H1 (cell line): ENCODE data around the gene UBE2O. TPM values are rescaled to one million over a fixed set of nuclear protein-coding genes. Genes with fewer than 3 reads are reported as not detected.

ENCODE experiments used
- CTCF ChIA-PET: fragments of 300-600 bp; sonication (Branson Sonifier 250); formaldehyde crosslinking; loops from one replicate; lab custom pipeline; 2021; ENCODE audit not compliant: partially characterized antibody; lab: Charles Lee
- POLR2A ChIA-PET: fragments of 300-600 bp; sonication (Branson Sonifier 250); formaldehyde crosslinking; loops from one replicate; lab custom pipeline; 2021; ENCODE audit warnings: inconsistent platforms; ENCODE audit not compliant: partially characterized antibody; lab: Charles Lee
- DNase-seq, 2 experiments: peaks; one replicate each; pipeline versions ENCODE4 v3.0.0 to v3.0.0-alpha.2; 2010 to 2022; ENCODE audit warnings: low spot score in 2 of 2, low read depth in 1 of 2, mixed read lengths in 1 of 2
- FAIRE-seq: peaks from 2 replicates; lab custom pipeline; 2011; peaks lifted over from hg19 to GRCh38; lab: Jason Lieb, UNC
- H2AFZ ChIP-seq: 2 replicates; pipeline ENCODE4 v1.8.1; 2012; ENCODE audit warnings: low read length, inconsistent platforms
- H2AK5ac ChIP-seq: 2 replicates; pipeline ENCODE4 v1.6.1; 2013; ENCODE audit warnings: low read depth, low read length
- H2BK120ac ChIP-seq: replicated peaks from 2 replicates; pipeline ENCODE3; 2013; ENCODE audit warnings: low read depth, low read length, inconsistent platforms
- H2BK12ac ChIP-seq: 2 replicates; pipeline ENCODE4 v1.6.1; 2013; ENCODE audit warnings: low read depth, low read length
- H2BK15ac ChIP-seq: 2 replicates; pipeline ENCODE4 v1.6.1; 2013; ENCODE audit warnings: low read length
- H2BK20ac ChIP-seq: 2 replicates; pipeline ENCODE4 v1.6.1; 2013; ENCODE audit warnings: low read length
- H2BK5ac ChIP-seq: 2 replicates; pipeline ENCODE4 v1.6.1; 2013; ENCODE audit warnings: low read depth, low read length
- H3K14ac ChIP-seq: 2 replicates; pipeline ENCODE4 v1.6.1; 2013; ENCODE audit warnings: inconsistent platforms; ENCODE audit not compliant: insufficient read length
- H3K18ac ChIP-seq: 2 replicates; pipeline ENCODE4 v1.6.1; 2013; ENCODE audit warnings: low read length; ENCODE audit errors: extremely low read depth
- H3K23ac ChIP-seq: 2 replicates; pipeline ENCODE4 v1.6.1; 2013; ENCODE audit warnings: inconsistent platforms; ENCODE audit not compliant: insufficient read length
- H3K23me2 ChIP-seq: 2 replicates; pipeline ENCODE4 v1.6.1; 2013; ENCODE audit warnings: low read depth, low read length
- H3K27ac ChIP-seq: 2 replicates; pipeline ENCODE4 v1.6.1; 2011; ENCODE audit warnings: low read depth, low read length, inconsistent platforms
- H3K27me3 ChIP-seq, 4 experiments: replicated peaks in 1 of 4; 1 replicate in 1 of 4; 2 replicates in 3 of 4; pipeline versions ENCODE4 v1.6.1 to v1.8.1; 2011 to 2013; ENCODE audit warnings: low read length in 3 of 4, mild to moderate bottlenecking in 3 of 4, inconsistent platforms in 2 of 4, mixed read lengths in 2 of 4, moderate library complexity in 1 of 4; ENCODE audit not compliant: control insufficient read depth in 3 of 4, insufficient read depth in 3 of 4; ENCODE audit errors: extremely low read depth in 1 of 4
- H3K36me3 ChIP-seq, 4 experiments: 2 replicates each; pipeline versions ENCODE4 v1.6.1 to v1.8.1; 2011 to 2013; ENCODE audit warnings: mild to moderate bottlenecking in 4 of 4, low read length in 3 of 4, moderate library complexity in 2 of 4, control low read depth in 1 of 4, inconsistent platforms in 1 of 4; ENCODE audit not compliant: insufficient read depth in 4 of 4, control insufficient read depth in 2 of 4
- H3K4ac ChIP-seq: replicated peaks from 2 replicates; pipeline ENCODE3; 2013; ENCODE audit warnings: low read length, low read depth, mixed read lengths, inconsistent platforms; ENCODE audit not compliant: insufficient read length
- H3K4me1 ChIP-seq, 4 experiments: replicated peaks in 1 of 4; 1 replicate in 1 of 4; 2 replicates in 3 of 4; pipeline versions ENCODE4 v1.6.1 to v1.8.1; 2011 to 2013; ENCODE audit warnings: low read length in 3 of 4, inconsistent platforms in 2 of 4, mixed read lengths in 1 of 4; ENCODE audit not compliant: insufficient read depth in 4 of 4, control insufficient read depth in 3 of 4
- H3K4me2 ChIP-seq, 2 experiments: 2 replicates each; pipeline versions ENCODE4 v1.6.1 to v1.8.1; 2011 to 2013; ENCODE audit warnings: low read depth in 2 of 2, low read length in 2 of 2, control low read depth in 1 of 2, inconsistent platforms in 1 of 2, mild to moderate bottlenecking in 1 of 2; ENCODE audit not compliant: insufficient read depth in 1 of 2
- H3K4me3 ChIP-seq, 4 experiments: fragments of 200-600, 300-600 bp in 1 of 4; sonication (generic), shearing (Covaris generic), sonication (Bioruptor Twin) in 1 of 4; 2 replicates each; pipeline versions ENCODE4 v1.5.1 to v1.8.1; 2011 to 2016; ENCODE audit warnings: low read length in 4 of 4, low read depth in 3 of 4, control low read depth in 2 of 4, inconsistent platforms in 2 of 4, mild to moderate bottlenecking in 2 of 4, mixed read lengths in 1 of 4, moderate library complexity in 1 of 4; ENCODE audit not compliant: insufficient read depth in 2 of 4; ENCODE audit errors: extremely low read depth in 1 of 4
- H3K56ac ChIP-seq: replicated peaks from 2 replicates; pipeline ENCODE3; 2013; ENCODE audit warnings: low read depth, mild to moderate bottlenecking, mixed read lengths, low read length, inconsistent platforms; ENCODE audit not compliant: insufficient read length
- H3K79me1 ChIP-seq: 2 replicates; pipeline ENCODE4 v1.6.1; 2013; ENCODE audit warnings: low read depth, low read length, control low read depth
- H3K79me2 ChIP-seq, 2 experiments: 2 replicates each; pipeline versions ENCODE4 v1.6.1 to v1.8.1; 2012 to 2013; ENCODE audit warnings: low read length in 2 of 2, mild to moderate bottlenecking in 2 of 2, inconsistent platforms in 1 of 2; ENCODE audit not compliant: insufficient read depth in 2 of 2, control insufficient read depth in 1 of 2
- H3K9ac ChIP-seq, 4 experiments: replicated peaks in 1 of 4; 1 replicate in 1 of 4; 2 replicates in 3 of 4; pipeline versions ENCODE4 v1.6.1 to v1.8.1; 2011 to 2013; ENCODE audit warnings: low read depth in 3 of 4, low read length in 3 of 4, control low read depth in 2 of 4, mild to moderate bottlenecking in 2 of 4, moderate library complexity in 2 of 4, inconsistent platforms in 1 of 4; ENCODE audit errors: extremely low read depth in 1 of 4
- H3K9me3 ChIP-seq, 2 experiments: 2 replicates each; pipeline versions ENCODE4 v1.6.1 to v1.8.1; 2012 to 2013; ENCODE audit warnings: mild to moderate bottlenecking in 2 of 2, moderate library complexity in 2 of 2, control low read depth in 1 of 2, inconsistent platforms in 1 of 2, low read depth in 1 of 2, low read length in 1 of 2, mixed read lengths in 1 of 2; ENCODE audit not compliant: insufficient read depth in 2 of 2
- H4K20me1 ChIP-seq, 2 experiments: replicated peaks in 1 of 2; 2 replicates each; pipeline versions ENCODE3 to v1.8.1; 2011 to 2013; ENCODE audit warnings: inconsistent platforms in 2 of 2, low read length in 2 of 2, mild to moderate bottlenecking in 1 of 2; ENCODE audit not compliant: insufficient read depth in 2 of 2, control insufficient read depth in 1 of 2
- H4K5ac ChIP-seq: 2 replicates; pipeline ENCODE4 v1.6.1; 2013; ENCODE audit warnings: low read length, low read depth, mixed read lengths, inconsistent platforms; ENCODE audit not compliant: insufficient read length
- H4K8ac ChIP-seq: 2 replicates; pipeline ENCODE4 v1.8.0; 2013; ENCODE audit warnings: mild to moderate bottlenecking, moderate library complexity, low read length, inconsistent platforms; ENCODE audit not compliant: insufficient read depth; ENCODE audit errors: extremely low read depth
- H4K91ac ChIP-seq: replicated peaks from 2 replicates; pipeline ENCODE3; 2013; ENCODE audit warnings: low read length, mixed read lengths, inconsistent platforms; ENCODE audit not compliant: insufficient read length
- CBX8 ChIP-seq: fragments of 300-800, 300-1000 bp; sonication (generic); IDR thresholded peaks from 2 replicates; pipeline ENCODE4 v1.7.1; 2016; ENCODE audit warnings: low read depth, low read length, borderline replicate concordance
- CREB1 ChIP-seq: IDR thresholded peaks from 2 replicates; pipeline ENCODE4 v1.6.1; 2012; ENCODE audit warnings: inconsistent platforms
- EGR1 ChIP-seq: IDR thresholded peaks from 2 replicates; pipeline ENCODE4 v1.6.1; 2011; ENCODE audit warnings: low read depth, low read length, borderline replicate concordance
- POLR2A ChIP-seq, 2 experiments: IDR thresholded peaks; 1 replicate in 1 of 2; 2 replicates in 1 of 2; pipeline ENCODE4 v1.6.1; 2011; ENCODE audit warnings: low read depth in 2 of 2, low read length in 2 of 2, mild to moderate bottlenecking in 2 of 2; ENCODE audit errors: control extremely low read depth in 1 of 2
- SP2 ChIP-seq: IDR thresholded peaks from 2 replicates; pipeline ENCODE4 v1.6.1; 2012; ENCODE audit warnings: mild to moderate bottlenecking, low read length, inconsistent platforms
- USF2 ChIP-seq: IDR thresholded peaks from 2 replicates; pipeline ENCODE4 v1.6.1; 2011; ENCODE audit warnings: low read length, improper control_type of control experiment
- WGBS, 2 experiments: shearing (Covaris generic) in 1 of 2; methylation state at CpG; one replicate each; pipeline versions ENCODE4 v1.1.6 to v1.1.7; 2013 to 2015; ENCODE audit warnings: low lambda C conversion rate in 2 of 2, mixed read lengths in 2 of 2, inconsistent platforms in 1 of 2, low coverage in 1 of 2, missing lambda C conversion rate in 1 of 2; ENCODE audit not compliant: insufficient replicate concordance in 2 of 2, insufficient coverage in 1 of 2, insufficient read length in 1 of 2; ENCODE audit errors: extremely low coverage in 1 of 2, missing lambda C conversion rate in 1 of 2; 5-methylcytosine and 5-hydroxymethylcytosine counted together
- polyA plus RNA-seq, 7 experiments: library from polyadenylated mRNA; depleted of rRNA in 3 of 7; stranded (reverse) in 5 of 7; unstranded in 2 of 7; fragments of >200 nt in 5 of 7; fragments of 200-250 nt in 2 of 7; gene quantifications; 1 replicate in 5 of 7; 2 replicates in 1 of 7; 4 replicates in 1 of 7; pipeline versions ENCODE4 v1.2.1 to v1.2.3, GENCODE V29; 2011 to 2013; ENCODE audit warnings: missing spikeins in 2 of 7, mixed read lengths in 2 of 7
- total RNA-seq: library from RNA; stranded (reverse); fragmentation: NEBNext Ultra II Directional; extraction: Animal tissue kit (Norgen Biotek cat#: 25700); gene quantifications from 2 replicates; pipeline ENCODE4 v1.2.1, GENCODE V29; 2021

The UBE2O gene
- total and polyA plus RNA-seq, 2 of the 8 experiments (the other 6 are each of a cell fraction or from before 2014, with no cell fraction given) = 24.4 to 63.0 TPM

DNA sequence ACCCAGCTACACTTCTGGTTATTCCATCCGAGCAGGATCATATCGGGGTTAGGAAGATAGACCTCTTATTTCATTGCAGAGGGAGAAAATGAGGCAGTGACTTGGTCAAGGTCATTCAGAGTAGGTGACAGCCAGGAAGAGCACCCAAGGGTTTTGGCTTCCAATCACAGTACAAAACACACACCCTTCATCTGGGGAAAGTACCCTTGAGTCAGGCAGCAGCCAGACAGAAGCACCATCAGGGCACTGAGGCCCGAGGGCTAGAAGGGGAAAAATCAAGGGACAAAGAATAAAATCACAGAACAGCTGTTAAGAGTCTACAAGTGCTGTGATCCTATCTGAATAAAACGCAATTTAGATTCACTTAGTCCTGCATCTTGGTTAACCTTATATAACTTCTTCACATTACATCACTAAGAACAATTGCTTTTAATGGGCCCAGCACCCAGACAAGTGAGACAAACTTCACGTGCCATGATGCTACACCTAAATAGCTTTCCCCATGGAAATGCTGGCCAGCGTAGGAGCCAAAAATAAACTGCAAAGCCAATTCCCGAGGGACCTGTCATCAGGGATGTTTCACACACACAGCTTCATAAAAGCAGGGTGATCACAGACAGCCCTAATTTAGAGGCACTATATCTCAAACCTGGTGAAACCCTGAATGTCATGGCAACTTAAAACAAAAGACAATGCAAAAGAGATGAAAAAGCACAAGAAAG lies 4.9 kb downstream of the UBE2O start:
- H3K4me3 ChIP-seq = no peak overlapping the region
- 87% methylated on average over 7 of the region's 7 CpGs; no CpG with 5 or more reads in 1 of the 2 experiments for WGBS, 2 experiments
- H3K9me3 ChIP-seq = no peaks in the 10 kb centered on the region
- no peaks in the 10 kb centered on the region for H3K36me3 ChIP-seq
- no peak overlapping the region for H3K18ac ChIP-seq
- H4K5ac ChIP-seq = no peak overlapping the region
- DNase-seq (no peak), FAIRE-seq (no peak)
- peak overlapping the region in 1 of 2 experiments; percentile 9; a peak in 1 of 4 replicates for H3K4me2 ChIP-seq
- peaks cover 10% of the 10 kb centered on the region for H3K79me1 ChIP-seq
- peak overlapping the region; percentile 82; the same call in 1 of the 2 replicates for H2AK5ac ChIP-seq
- peak overlapping the region in 1 of 4 experiments; percentile 28; a peak in 1 of 7 replicates for H3K9ac ChIP-seq
- no peak overlapping the region for H3K14ac ChIP-seq
- CTCF ChIA-PET = interaction anchor here (1.0 to 4.7 kb wide), 11 partner anchors 9 to 184 kb away, joined by 3 to 17 read pairs (median 4); partner anchors contain the start of gene AANAT
- H3K27ac ChIP-seq = no peak overlapping the region
- POLR2A ChIA-PET = interaction anchor here (1.1 kb wide), 1 partner anchor 11 kb away, joined by 4 read pairs; no protein-coding TSS in a partner anchor
- H2BK12ac ChIP-seq = peak overlapping the region; percentile 39; the same call in 1 of the 2 replicates
- H4K8ac ChIP-seq = no peak overlapping the region
- H2BK120ac ChIP-seq = no peak overlapping the region
- peaks cover 19 to 28% of the 10 kb centered on the region in 2 experiments for H4K20me1 ChIP-seq
- no peak overlapping the region for H4K91ac ChIP-seq
- H3K56ac ChIP-seq = no peak overlapping the region
- no peak overlapping the region for H2BK15ac ChIP-seq
- no peak overlapping the region for H3K23ac ChIP-seq
- no peak overlapping the region for H2AFZ ChIP-seq
- TF ChIP-seq SP2 (no peak), EGR1 (no peak), CREB1 (no peak), USF2 (no peak), POLR2A (IDR thresholded peaks at IDR 0.05; ENCODE audit: control extremely low read depth in 1 of 2, low read depth in 2 of 2, low read length in 2 of 2) (no peak), CBX8 (no peak)
- peaks cover 3% of the 10 kb centered on the region; the same call in 1 of the 2 replicates for H3K23me2 ChIP-seq
- H3K4ac ChIP-seq = no peak overlapping the region
- H3K27me3 ChIP-seq = no peaks in the 10 kb centered on the region
- peaks cover 47 to 87% of the 10 kb centered on the region in 2 experiments for H3K79me2 ChIP-seq
- H3K4me1 ChIP-seq = peaks cover 26 to 53% (median 47%) of the 10 kb centered on the region in 4 experiments
- H2BK20ac ChIP-seq = 0 out of 2 replicates have a peak overlapping the region, but pooled peaks have one; percentile 13
- H2BK5ac ChIP-seq = 0 out of 2 replicates have a peak overlapping the region, but pooled peaks have one; percentile 12
